ENCODE data around the gene SPATA1. TPM values are rescaled to one million over a fixed set of nuclear protein-coding genes. Genes with fewer than 3 reads are reported as not detected.

The SPATA1 gene
- polyA plus RNA-seq, 1 donor (not counting 4 experiments of a cell fraction or from before 2014, with no cell fraction given) = 0.25 TPM

DNA sequence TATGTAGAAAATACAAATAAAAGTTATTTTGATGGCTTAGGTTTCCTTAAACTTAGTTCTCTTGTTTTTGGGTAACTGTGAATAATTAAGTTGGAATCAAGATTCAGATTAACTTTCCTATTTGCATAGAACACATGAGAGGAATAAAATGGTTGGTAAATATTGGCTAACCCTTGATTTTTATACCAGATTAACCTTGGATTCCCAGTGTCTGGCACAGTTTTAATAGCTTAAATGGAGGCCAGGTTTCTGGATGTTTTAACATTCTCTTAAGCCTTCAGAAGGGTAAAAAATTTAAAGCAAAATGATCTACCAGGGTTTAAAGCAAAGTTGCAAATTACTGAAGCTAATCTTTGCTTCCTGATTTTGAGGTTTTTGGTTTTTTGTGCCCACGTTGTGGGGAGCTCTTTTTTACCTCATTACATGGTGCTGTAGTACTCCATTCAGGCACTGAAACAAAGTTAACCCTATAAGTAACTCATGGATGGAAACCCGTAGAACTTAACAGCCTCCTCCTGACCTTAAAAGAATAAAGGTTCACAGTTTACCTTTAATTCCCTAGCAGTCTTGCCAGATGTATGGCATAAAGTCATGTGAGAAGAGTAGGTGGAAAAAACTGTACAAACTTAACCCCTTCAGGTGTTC, 8.4 kb upstream of the SPATA1 start:
- Histone ChIP-seq H3K4me1 (ENCODE audit: control insufficient read depth, extremely low read depth, insufficient read depth, low read length) (no peaks in the 10 kb centered on the region), H3K4me3 (ENCODE audit: control insufficient read depth in 2 of 3, extremely low read depth in 1 of 3, insufficient read depth in 2 of 3, low read depth in 1 of 3, low read length in 3 of 3) (no peak overlapping the region), H4K20me1 (ENCODE audit: control insufficient read depth, extremely low read depth, insufficient read depth, low read length) (no peaks in the 10 kb centered on the region), H3K4me2 (ENCODE audit: control insufficient read depth, extremely low read depth, insufficient read depth, low read depth, low read length) (no peak overlapping the region), H3K9me1 (ENCODE audit: control insufficient read depth, extremely low read depth, insufficient read depth, low read length) (no peaks in the 10 kb centered on the region), H2AFZ (ENCODE audit: control insufficient read depth, low read length) (no peak overlapping the region), H3K27ac (ENCODE audit: control insufficient read depth, insufficient read depth, low read length) (no peak overlapping the region), H3K36me3 (ENCODE audit: control insufficient read depth in 2 of 2, extremely low read depth in 1 of 2, insufficient read depth in 2 of 2, low read length in 2 of 2) (peaks cover 11 to 19% of the 10 kb centered on the region in 2 experiments), H3K9ac (ENCODE audit: control insufficient read depth, extremely low read depth, insufficient read depth, low read length) (no peak overlapping the region), H3K79me2 (ENCODE audit: control insufficient read depth, insufficient read depth, low read length) (peaks cover 30% of the 10 kb centered on the region), H3K9me3 (ENCODE audit: control insufficient read depth, low read depth, low read length) (no peaks in the 10 kb centered on the region), H3K27me3 (ENCODE audit: control insufficient read depth, extremely low read depth, insufficient read depth, low read length) (no peaks in the 10 kb centered on the region)
- DNase-seq (ENCODE audit: low read depth, low spot score) = no peak
- no peak for TF ChIP-seq EZH2 (IDR thresholded peaks at IDR 0.05; ENCODE audit: low read length)
- TF ChIP-seq, protein P1, sequence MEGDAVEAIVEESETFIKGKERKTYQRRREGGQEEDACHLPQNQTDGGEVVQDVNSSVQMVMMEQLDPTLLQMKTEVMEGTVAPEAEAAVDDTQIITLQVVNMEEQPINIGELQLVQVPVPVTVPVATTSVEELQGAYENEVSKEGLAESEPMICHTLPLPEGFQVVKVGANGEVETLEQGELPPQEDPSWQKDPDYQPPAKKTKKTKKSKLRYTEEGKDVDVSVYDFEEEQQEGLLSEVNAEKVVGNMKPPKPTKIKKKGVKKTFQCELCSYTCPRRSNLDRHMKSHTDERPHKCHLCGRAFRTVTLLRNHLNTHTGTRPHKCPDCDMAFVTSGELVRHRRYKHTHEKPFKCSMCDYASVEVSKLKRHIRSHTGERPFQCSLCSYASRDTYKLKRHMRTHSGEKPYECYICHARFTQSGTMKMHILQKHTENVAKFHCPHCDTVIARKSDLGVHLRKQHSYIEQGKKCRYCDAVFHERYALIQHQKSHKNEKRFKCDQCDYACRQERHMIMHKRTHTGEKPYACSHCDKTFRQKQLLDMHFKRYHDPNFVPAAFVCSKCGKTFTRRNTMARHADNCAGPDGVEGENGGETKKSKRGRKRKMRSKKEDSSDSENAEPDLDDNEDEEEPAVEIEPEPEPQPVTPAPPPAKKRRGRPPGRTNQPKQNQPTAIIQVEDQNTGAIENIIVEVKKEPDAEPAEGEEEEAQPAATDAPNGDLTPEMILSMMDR (optimal IDR thresholded peaks at IDR 0.05 in 1 of 3, IDR thresholded peaks at IDR 0.05 in 1 of 3, conservative IDR thresholded peaks at IDR 0.05 in 1 of 3; ENCODE audit: extremely low read depth in 1 of 3, insufficient read depth in 2 of 3, low read length in 3 of 3) = no peak
- dilution Hi-C loops (cut with MboI; ENCODE audit: extremely low pct_ligation_motif_present, low sequenced_read_pairs) = no loop called here
- no peak for FAIRE-seq

DNA sequence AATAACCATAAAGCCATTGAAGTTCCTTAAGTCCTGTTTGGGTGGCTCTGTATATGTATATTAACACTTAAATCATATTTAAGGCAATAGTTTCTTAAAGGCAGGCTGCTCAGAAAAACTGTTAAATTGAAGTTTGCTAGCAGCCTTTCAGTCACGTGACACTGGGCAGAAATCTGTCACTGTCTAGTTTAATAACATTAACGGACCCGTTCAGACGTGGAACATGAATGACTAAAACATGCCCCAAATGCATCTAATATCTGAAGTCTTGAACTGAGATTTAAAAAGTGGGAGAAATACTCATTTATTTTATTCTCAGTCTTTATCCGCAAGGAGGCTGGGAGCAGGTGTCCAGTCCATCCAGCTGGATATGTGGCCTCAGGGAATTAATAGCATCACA, 3.3 kb upstream of the SPATA1 start:
- Histone ChIP-seq H3K27me3 (ENCODE audit: control insufficient read depth, extremely low read depth, insufficient read depth, low read length) (no peaks in the 10 kb centered on the region), H3K4me1 (ENCODE audit: control insufficient read depth, extremely low read depth, insufficient read depth, low read length) (peaks cover 15% of the 10 kb centered on the region), H2AFZ (ENCODE audit: control insufficient read depth, low read length) (no peak overlapping the region), H3K36me3 (ENCODE audit: control insufficient read depth in 2 of 2, extremely low read depth in 1 of 2, insufficient read depth in 2 of 2, low read length in 2 of 2) (peaks cover 6 to 8% of the 10 kb centered on the region in 2 experiments), H3K9ac (ENCODE audit: control insufficient read depth, extremely low read depth, insufficient read depth, low read length) (no peak overlapping the region), H3K79me2 (ENCODE audit: control insufficient read depth, insufficient read depth, low read length) (peaks cover 60% of the 10 kb centered on the region), H4K20me1 (ENCODE audit: control insufficient read depth, extremely low read depth, insufficient read depth, low read length) (peaks cover 2% of the 10 kb centered on the region), H3K4me2 (ENCODE audit: control insufficient read depth, extremely low read depth, insufficient read depth, low read depth, low read length) (peak overlapping the region; percentile 98), H3K27ac (ENCODE audit: control insufficient read depth, insufficient read depth, low read length) (no peak overlapping the region), H3K9me1 (ENCODE audit: control insufficient read depth, extremely low read depth, insufficient read depth, low read length) (no peaks in the 10 kb centered on the region), H3K9me3 (ENCODE audit: control insufficient read depth, low read depth, low read length) (no peaks in the 10 kb centered on the region), H3K4me3 (ENCODE audit: control insufficient read depth in 2 of 3, extremely low read depth in 1 of 3, insufficient read depth in 2 of 3, low read depth in 1 of 3, low read length in 3 of 3) (no peak overlapping the region)
- dilution Hi-C loops (cut with MboI; ENCODE audit: extremely low pct_ligation_motif_present, low sequenced_read_pairs) = no loop called here
- DNase-seq (ENCODE audit: low read depth, low spot score) (no peak), FAIRE-seq (no peak)
- TF ChIP-seq, protein P1 (optimal IDR thresholded peaks at IDR 0.05 in 1 of 3, IDR thresholded peaks at IDR 0.05 in 1 of 3, conservative IDR thresholded peaks at IDR 0.05 in 1 of 3; ENCODE audit: extremely low read depth in 1 of 3, insufficient read depth in 2 of 3, low read length in 3 of 3) = no peak
- no peak for TF ChIP-seq EZH2 (IDR thresholded peaks at IDR 0.05; ENCODE audit: low read length)

All from keratinocyte (primary cell).